KMS-11 (cell line): ENCODE measurements around the gene NCF4.

Experiments
- H2AFZ ChIP-seq: fragments of 200-600 bp; sonication (generic); 2 replicates; pipeline ENCODE4 v1.6.1; 2016; ENCODE audit warnings: antibody characterized with exemption, mixed run types, low read depth
- H3K27ac ChIP-seq: fragments of 200-600 bp; sonication (generic); 2 replicates; pipeline ENCODE4 v1.6.1; 2016; ENCODE audit warnings: mild to moderate bottlenecking, mixed run types
- H3K27me3 ChIP-seq: fragments of 200-600 bp; sonication (generic); 2 replicates; pipeline ENCODE4 v1.6.1; 2017; ENCODE audit warnings: mild to moderate bottlenecking, low read depth, mixed run types, moderate library complexity; ENCODE audit not compliant: insufficient read depth
- H3K36me3 ChIP-seq: fragments of 200-600 bp; sonication (generic); 2 replicates; pipeline ENCODE4 v1.6.1; 2017; ENCODE audit warnings: mild to moderate bottlenecking, mixed run types; ENCODE audit not compliant: insufficient read depth
- H3K4me1 ChIP-seq: fragments of 200-600 bp; sonication (generic); 2 replicates; pipeline ENCODE4 v1.6.1; 2016; ENCODE audit warnings: mild to moderate bottlenecking, low read depth, mixed run types; ENCODE audit not compliant: poor library complexity, severe bottlenecking
- H3K4me2 ChIP-seq: fragments of 200-600 bp; sonication (generic); 2 replicates; pipeline ENCODE4 v1.7.0; 2016; ENCODE audit warnings: mild to moderate bottlenecking, mixed run types
- H3K4me3 ChIP-seq: fragments of 200-600 bp; sonication (generic); IDR thresholded peaks from 2 replicates; pipeline ENCODE4 v1.6.1; 2017; ENCODE audit warnings: low read depth, low read length, mixed read lengths; ENCODE audit not compliant: insufficient read depth
- H3K79me2 ChIP-seq: fragments of 200-600 bp; sonication (generic); 2 replicates; pipeline ENCODE4 v1.6.1; 2016; ENCODE audit warnings: low read depth, mixed run types; ENCODE audit not compliant: insufficient read depth
- H3K9ac ChIP-seq: fragments of 200-600 bp; sonication (generic); 2 replicates; pipeline ENCODE4 v1.6.1; 2016; ENCODE audit warnings: mild to moderate bottlenecking, mixed run types
- H4K20me1 ChIP-seq: fragments of 200-600 bp; sonication (generic); 2 replicates; pipeline ENCODE4 v1.6.1; 2016; ENCODE audit warnings: mild to moderate bottlenecking, mixed run types; ENCODE audit not compliant: insufficient read depth
- TF ChIP-seq, protein P1 (sequence below): fragments of 200-600 bp; sonication (generic); conservative IDR thresholded peaks from 2 replicates; pipeline ENCODE4 v1.6.1; 2017; ENCODE audit warnings: low read depth, mild to moderate bottlenecking, antibody characterized with exemption, low read length, moderate library complexity, mixed read lengths

NCF4 gene

DNA sequence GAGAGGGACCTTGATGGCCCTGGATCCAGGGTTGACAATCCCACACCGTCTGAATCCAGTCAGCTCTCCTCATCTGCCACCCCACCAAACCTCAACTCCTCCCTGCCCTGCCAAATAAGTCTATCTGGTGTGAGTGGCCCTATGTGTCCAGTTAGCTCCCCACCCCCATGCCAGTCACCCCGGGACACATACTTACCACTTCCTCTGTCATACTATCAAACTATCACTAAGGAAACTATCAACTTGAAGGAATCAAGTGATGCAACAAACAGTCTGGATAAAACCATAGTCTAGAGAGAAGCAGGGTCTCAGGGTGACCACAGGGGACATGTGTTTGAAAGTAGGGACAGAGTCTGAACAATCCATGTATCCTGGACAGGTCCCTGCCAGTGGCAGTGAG lies 39.4 kb downstream of the NCF4 start:
- H3K36me3 ChIP-seq: no peaks in the 10 kb centered on the region
- H4K20me1 ChIP-seq: no peaks in the 10 kb centered on the region
- H3K27me3 ChIP-seq: peaks cover 3% of the 10 kb centered on the region; the same call in 1 of the 2 replicates
- H3K4me3 ChIP-seq: no peak overlapping the region
- H3K4me1 ChIP-seq: peaks cover 24% of the 10 kb centered on the region
- H2AFZ ChIP-seq: no peak overlapping the region
- no peaks in the 10 kb centered on the region for H3K79me2 ChIP-seq
- no peak overlapping the region for H3K27ac ChIP-seq
- H3K4me2 ChIP-seq: peak overlapping the region; percentile 31; the same call in 1 of the 2 replicates
- H3K9ac ChIP-seq: no peak overlapping the region
- TF ChIP-seq, protein P1, sequence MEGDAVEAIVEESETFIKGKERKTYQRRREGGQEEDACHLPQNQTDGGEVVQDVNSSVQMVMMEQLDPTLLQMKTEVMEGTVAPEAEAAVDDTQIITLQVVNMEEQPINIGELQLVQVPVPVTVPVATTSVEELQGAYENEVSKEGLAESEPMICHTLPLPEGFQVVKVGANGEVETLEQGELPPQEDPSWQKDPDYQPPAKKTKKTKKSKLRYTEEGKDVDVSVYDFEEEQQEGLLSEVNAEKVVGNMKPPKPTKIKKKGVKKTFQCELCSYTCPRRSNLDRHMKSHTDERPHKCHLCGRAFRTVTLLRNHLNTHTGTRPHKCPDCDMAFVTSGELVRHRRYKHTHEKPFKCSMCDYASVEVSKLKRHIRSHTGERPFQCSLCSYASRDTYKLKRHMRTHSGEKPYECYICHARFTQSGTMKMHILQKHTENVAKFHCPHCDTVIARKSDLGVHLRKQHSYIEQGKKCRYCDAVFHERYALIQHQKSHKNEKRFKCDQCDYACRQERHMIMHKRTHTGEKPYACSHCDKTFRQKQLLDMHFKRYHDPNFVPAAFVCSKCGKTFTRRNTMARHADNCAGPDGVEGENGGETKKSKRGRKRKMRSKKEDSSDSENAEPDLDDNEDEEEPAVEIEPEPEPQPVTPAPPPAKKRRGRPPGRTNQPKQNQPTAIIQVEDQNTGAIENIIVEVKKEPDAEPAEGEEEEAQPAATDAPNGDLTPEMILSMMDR: no peak

DNA sequence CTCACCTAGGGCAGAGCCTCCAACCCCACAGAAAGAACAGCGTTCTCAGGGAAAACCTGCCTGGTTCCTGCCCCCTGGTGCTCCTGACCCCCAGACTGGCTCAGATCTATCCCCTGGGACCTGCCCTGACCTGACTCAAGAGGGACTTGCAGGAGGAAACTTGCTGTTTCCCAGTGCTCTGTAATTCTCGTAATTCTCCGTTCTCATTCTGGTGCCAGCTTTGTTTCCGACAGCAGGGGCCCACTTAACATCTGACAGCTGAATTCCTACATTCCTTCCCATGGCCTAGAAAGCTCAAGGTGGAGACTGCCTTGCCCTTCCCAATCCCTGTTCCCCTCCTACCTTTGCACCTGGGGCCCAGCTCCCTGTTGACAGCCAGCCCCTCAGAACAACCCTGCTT lies 40.1 kb downstream of the NCF4 start:
- peak overlapping the region; percentile 31 for H3K4me2 ChIP-seq
- no peaks in the 10 kb centered on the region for H3K79me2 ChIP-seq
- H2AFZ ChIP-seq: peak overlapping the region; percentile 50; the same call in 1 of the 2 replicates
- no peak overlapping the region for H3K9ac ChIP-seq
- peak overlapping the region; percentile 61 for H3K27ac ChIP-seq
- H3K36me3 ChIP-seq: no peaks in the 10 kb centered on the region
- peaks cover 6% of the 10 kb centered on the region; the same call in 1 of the 2 replicates for H3K27me3 ChIP-seq
- TF ChIP-seq, protein P1: no peak
- no peaks in the 10 kb centered on the region for H4K20me1 ChIP-seq
- peaks cover 24% of the 10 kb centered on the region for H3K4me1 ChIP-seq
- H3K4me3 ChIP-seq: no peak overlapping the region

DNA sequence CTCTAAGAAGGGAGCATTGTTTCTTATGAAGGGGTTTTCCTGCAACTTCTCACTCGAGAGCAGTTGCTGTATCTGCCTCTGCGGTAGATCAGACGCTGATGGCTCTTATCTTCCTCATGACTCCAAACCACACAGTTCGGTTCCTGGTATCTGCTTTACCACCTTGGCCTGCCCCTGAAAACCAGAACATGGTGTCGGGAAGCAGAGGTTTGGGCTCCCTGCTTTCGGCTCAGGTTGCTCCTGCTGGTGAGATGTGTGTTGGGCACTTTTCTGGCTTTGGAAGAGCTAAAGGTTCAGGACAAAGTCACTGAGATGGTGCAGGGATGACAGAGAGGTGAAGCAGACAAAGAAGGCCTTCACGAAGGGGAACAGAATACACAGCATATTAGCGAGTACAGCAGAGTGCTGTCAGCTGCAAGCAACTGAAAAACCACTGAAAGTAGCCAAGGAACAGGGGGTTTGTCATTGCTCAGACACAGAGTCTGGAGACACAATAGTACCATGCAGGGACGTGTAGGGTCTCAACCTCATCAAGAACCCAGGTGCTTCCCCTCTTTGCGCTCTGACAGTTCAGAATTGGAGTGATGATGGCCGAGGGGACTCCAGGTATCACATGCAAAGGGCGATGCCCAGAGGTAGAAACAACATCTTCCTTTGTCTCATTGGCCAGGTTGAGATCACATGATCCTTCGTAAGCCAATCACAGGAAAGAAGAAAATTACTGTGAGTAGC lies 40.8 kb downstream of the NCF4 start:
- Histone ChIP-seq H4K20me1 (no peaks in the 10 kb centered on the region), H3K9ac (no peak overlapping the region), H2AFZ (peak overlapping the region; percentile 50; the same call in 1 of the 2 replicates), H3K36me3 (no peaks in the 10 kb centered on the region), H3K27ac (peak overlapping the region; percentile 61), H3K79me2 (no peaks in the 10 kb centered on the region), H3K4me3 (no peak overlapping the region), H3K4me1 (peaks cover 24% of the 10 kb centered on the region), H3K27me3 (peaks cover 6% of the 10 kb centered on the region; the same call in 1 of the 2 replicates), H3K4me2 (peak overlapping the region; percentile 31)
- TF ChIP-seq, protein P1: no peak

DNA sequence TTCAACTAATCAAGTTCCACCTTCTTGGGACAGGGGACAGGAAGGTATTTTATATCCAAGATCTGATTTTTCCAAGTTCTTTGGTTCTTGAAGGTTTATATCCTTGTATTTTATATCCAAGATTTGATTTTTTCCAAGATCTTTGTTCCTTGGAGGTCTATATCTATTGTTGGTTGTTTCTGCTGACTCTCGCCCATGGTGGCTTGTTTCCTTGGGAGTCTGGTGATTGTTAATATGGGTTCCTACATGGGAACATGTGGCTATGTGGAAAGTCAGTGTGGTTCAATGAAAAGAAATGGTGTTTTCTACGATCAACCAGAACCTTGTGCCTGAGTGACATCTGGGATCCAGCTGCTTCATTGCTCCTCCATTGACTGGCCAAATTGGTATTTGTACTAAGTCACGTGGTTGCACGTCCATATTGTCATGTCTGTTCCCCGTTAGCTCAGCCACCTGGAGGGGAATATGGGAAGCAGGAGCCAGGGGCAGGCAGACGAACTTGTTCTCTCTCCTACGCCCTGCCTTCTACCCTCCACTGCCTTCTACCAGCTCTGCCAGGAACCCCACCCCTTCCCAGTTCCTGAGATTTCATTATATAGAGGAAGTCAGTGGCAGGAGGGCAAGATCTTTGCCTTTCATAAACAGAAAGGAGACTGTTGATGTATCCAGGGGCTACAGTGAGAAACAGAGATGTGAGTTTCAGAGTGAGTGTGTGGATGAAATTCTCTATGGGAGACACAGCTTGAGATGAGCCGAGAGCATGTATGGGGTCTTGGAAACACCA lies 41.5 kb downstream of the NCF4 start:
- TF ChIP-seq, protein P1: no peak
- peak overlapping the region; percentile 31 for H3K4me2 ChIP-seq
- H3K4me1 ChIP-seq: peaks cover 24% of the 10 kb centered on the region
- H3K36me3 ChIP-seq: no peaks in the 10 kb centered on the region
- no peaks in the 10 kb centered on the region for H3K79me2 ChIP-seq
- H2AFZ ChIP-seq: peak overlapping the region; percentile 50; the same call in 1 of the 2 replicates
- peak overlapping the region; percentile 61; the same call in 1 of the 2 replicates for H3K27ac ChIP-seq
- no peak overlapping the region for H3K4me3 ChIP-seq
- H4K20me1 ChIP-seq: no peaks in the 10 kb centered on the region
- peaks cover 4% of the 10 kb centered on the region; the same call in 1 of the 2 replicates for H3K27me3 ChIP-seq
- no peak overlapping the region for H3K9ac ChIP-seq
